ENCODE data around the gene CYP2B6. TPM values are rescaled to one million over a fixed set of nuclear protein-coding genes. Genes with fewer than 3 reads are reported as not detected.

The CYP2B6 gene
- total and polyA plus RNA-seq, 4 donors = 0.01 to 1.2 TPM; not detected in 2

- Histone ChIP-seq H3K4me1 (ENCODE audit: control insufficient read depth in 5 of 5, insufficient read depth in 5 of 5, low read length in 5 of 5) (no peaks in the 10 kb centered on the region), H3K27me3 (ENCODE audit: control insufficient read depth in 3 of 3, insufficient read depth in 3 of 3, low read length in 2 of 3) (peaks cover 0 to 3% (median 3%) of the 10 kb centered on the region in 3 donors), H3K4me3 (no peak overlapping the region), H3K9me3 (ENCODE audit: control insufficient read depth in 4 of 4, insufficient read depth in 3 of 4, low read length in 3 of 4) (no peaks in the 10 kb centered on the region), H3K27ac (ENCODE audit: low read depth in 1 of 2, low read length in 1 of 2) (no peak overlapping the region), H3K9ac (ENCODE audit: insufficient read depth in 1 of 2, low read length in 2 of 2) (no peak overlapping the region), H3K36me3 (ENCODE audit: control insufficient read depth in 4 of 4, insufficient read depth in 4 of 4, low read length in 4 of 4) (no peaks in the 10 kb centered on the region)
- ATAC-seq (ENCODE audit: insufficient read depth, low FRiP score) (no peak), DNase-seq (no peak)
- TF ChIP-seq, protein P1, sequence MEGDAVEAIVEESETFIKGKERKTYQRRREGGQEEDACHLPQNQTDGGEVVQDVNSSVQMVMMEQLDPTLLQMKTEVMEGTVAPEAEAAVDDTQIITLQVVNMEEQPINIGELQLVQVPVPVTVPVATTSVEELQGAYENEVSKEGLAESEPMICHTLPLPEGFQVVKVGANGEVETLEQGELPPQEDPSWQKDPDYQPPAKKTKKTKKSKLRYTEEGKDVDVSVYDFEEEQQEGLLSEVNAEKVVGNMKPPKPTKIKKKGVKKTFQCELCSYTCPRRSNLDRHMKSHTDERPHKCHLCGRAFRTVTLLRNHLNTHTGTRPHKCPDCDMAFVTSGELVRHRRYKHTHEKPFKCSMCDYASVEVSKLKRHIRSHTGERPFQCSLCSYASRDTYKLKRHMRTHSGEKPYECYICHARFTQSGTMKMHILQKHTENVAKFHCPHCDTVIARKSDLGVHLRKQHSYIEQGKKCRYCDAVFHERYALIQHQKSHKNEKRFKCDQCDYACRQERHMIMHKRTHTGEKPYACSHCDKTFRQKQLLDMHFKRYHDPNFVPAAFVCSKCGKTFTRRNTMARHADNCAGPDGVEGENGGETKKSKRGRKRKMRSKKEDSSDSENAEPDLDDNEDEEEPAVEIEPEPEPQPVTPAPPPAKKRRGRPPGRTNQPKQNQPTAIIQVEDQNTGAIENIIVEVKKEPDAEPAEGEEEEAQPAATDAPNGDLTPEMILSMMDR (IDR thresholded peaks at IDR 0.05; ENCODE audit: control extremely low read depth, extremely low read depth) = no peak
- 58 to 61% methylated on average over 3 of the region's 3 CpGs for WGBS, 2 donors
Observed at GRCh38 chr19:41013359-41013758, 22.3 kb downstream of the CYP2B6 start.

GRCh38 chr19:41014643-41015042 lies 23.6 kb downstream of the CYP2B6 start:
- H3K27ac ChIP-seq (ENCODE audit: low read depth in 1 of 2, low read length in 1 of 2) = no peak overlapping the region
- DNase-seq = no peak

GRCh38 chr19:41016488-41017071 lies 25.5 kb downstream of the CYP2B6 start:
- WGBS, 2 donors = 42 to 62% methylated on average over 12 of the region's 12 CpGs

More at GRCh38 chr19:41014643-41015042, 23.6 kb downstream of the CYP2B6 start:
- Histone ChIP-seq H3K36me3 (ENCODE audit: control insufficient read depth in 4 of 4, insufficient read depth in 4 of 4, low read length in 4 of 4) (no peaks in the 10 kb centered on the region), H3K9ac (ENCODE audit: insufficient read depth in 1 of 2, low read length in 2 of 2) (no peak overlapping the region), H3K9me3 (ENCODE audit: control insufficient read depth in 4 of 4, insufficient read depth in 3 of 4, low read length in 3 of 4) (peaks cover 0 to 3% (median 0%) of the 10 kb centered on the region in 4 donors), H3K4me1 (ENCODE audit: control insufficient read depth in 5 of 5, insufficient read depth in 5 of 5, low read length in 5 of 5) (no peaks in the 10 kb centered on the region), H3K4me3 (no peak overlapping the region), H3K27me3 (ENCODE audit: control insufficient read depth in 3 of 3, insufficient read depth in 3 of 3, low read length in 2 of 3) (peaks cover 0 to 3% (median 3%) of the 10 kb centered on the region in 3 donors)
- 57 to 73% methylated on average over 1 of the region's 1 CpG for WGBS, 2 donors
- TF ChIP-seq, protein P1 (IDR thresholded peaks at IDR 0.05; ENCODE audit: control extremely low read depth, extremely low read depth) = no peak
- ATAC-seq (ENCODE audit: insufficient read depth, low FRiP score) = no peak

More at GRCh38 chr19:41016488-41017071, 25.5 kb downstream of the CYP2B6 start:
- no peak overlapping the region for H3K27ac ChIP-seq (ENCODE audit: low read depth in 1 of 2, low read length in 1 of 2)
- no peak overlapping the region for H3K9ac ChIP-seq (ENCODE audit: insufficient read depth in 1 of 2, low read length in 2 of 2)
- H3K4me3 ChIP-seq = no peak overlapping the region
- ATAC-seq (ENCODE audit: insufficient read depth, low FRiP score) (no peak), DNase-seq (no peak)
- H3K36me3 ChIP-seq (ENCODE audit: control insufficient read depth in 4 of 4, insufficient read depth in 4 of 4, low read length in 4 of 4) = no peaks in the 10 kb centered on the region
- H3K27me3 ChIP-seq (ENCODE audit: control insufficient read depth in 3 of 3, insufficient read depth in 3 of 3, low read length in 2 of 3) = peaks cover 0 to 3% (median 3%) of the 10 kb centered on the region in 3 donors
- TF ChIP-seq, protein P1 (IDR thresholded peaks at IDR 0.05; ENCODE audit: control extremely low read depth, extremely low read depth) = no peak
- H3K4me1 ChIP-seq (ENCODE audit: control insufficient read depth in 5 of 5, insufficient read depth in 5 of 5, low read length in 5 of 5) = no peaks in the 10 kb centered on the region
- H3K9me3 ChIP-seq (ENCODE audit: control insufficient read depth in 4 of 4, insufficient read depth in 3 of 4, low read length in 3 of 4) = peaks cover 0 to 3% (median 0%) of the 10 kb centered on the region in 4 donors

All from lung (tissue), 12 donors.